ENCODE measurements around the gene CTH.

DNA sequence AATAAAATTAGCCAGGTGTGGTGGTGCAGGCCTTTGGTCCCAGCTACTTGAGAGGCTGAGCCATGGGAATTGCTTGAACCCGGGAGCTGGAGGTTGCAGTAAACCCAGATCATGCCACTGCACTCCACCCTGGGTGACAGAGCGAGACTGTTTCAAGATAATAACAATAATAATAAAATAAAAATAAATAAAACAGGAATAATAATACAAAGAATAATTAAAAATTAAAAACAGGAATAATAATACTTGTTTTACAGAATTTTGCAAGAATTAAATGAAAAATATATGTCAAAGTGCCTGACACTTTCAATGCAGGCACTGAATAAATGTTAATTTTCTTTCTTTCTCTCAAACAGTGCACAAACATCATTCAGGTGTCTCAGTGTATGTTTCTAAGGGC is 26.5 kb upstream of the CTH start:
- TF ChIP-seq, protein P1, sequence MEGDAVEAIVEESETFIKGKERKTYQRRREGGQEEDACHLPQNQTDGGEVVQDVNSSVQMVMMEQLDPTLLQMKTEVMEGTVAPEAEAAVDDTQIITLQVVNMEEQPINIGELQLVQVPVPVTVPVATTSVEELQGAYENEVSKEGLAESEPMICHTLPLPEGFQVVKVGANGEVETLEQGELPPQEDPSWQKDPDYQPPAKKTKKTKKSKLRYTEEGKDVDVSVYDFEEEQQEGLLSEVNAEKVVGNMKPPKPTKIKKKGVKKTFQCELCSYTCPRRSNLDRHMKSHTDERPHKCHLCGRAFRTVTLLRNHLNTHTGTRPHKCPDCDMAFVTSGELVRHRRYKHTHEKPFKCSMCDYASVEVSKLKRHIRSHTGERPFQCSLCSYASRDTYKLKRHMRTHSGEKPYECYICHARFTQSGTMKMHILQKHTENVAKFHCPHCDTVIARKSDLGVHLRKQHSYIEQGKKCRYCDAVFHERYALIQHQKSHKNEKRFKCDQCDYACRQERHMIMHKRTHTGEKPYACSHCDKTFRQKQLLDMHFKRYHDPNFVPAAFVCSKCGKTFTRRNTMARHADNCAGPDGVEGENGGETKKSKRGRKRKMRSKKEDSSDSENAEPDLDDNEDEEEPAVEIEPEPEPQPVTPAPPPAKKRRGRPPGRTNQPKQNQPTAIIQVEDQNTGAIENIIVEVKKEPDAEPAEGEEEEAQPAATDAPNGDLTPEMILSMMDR (IDR thresholded peaks at IDR 0.05), result no peak
- TF ChIP-seq POLR2A (IDR thresholded peaks at IDR 0.05), result no peak
